ENCODE measurements around the gene ZNF462.

ZNF462 gene

DNA sequence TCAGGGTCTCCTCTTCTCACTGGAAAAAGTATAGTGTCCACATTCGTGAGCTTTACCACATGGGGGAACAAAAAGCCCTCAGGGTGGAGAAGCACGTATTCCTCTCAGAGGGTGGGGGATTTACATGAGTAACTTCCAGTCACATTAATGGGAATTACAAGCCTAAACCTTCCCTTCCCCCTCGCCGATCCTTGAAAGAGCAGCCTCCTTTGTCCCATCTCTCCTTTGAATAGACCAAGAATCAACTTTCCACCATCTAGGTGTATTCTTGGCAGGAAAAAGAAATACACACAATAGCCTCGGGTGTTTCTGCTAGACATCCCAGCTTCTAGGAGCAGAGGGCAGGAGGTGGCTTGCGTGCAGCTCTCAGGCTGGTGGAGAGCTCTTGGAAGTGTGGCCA lies 144.4 kb downstream of the ZNF462 start:
- no peak for DNase-seq (ENCODE audit: low spot score)

DNA sequence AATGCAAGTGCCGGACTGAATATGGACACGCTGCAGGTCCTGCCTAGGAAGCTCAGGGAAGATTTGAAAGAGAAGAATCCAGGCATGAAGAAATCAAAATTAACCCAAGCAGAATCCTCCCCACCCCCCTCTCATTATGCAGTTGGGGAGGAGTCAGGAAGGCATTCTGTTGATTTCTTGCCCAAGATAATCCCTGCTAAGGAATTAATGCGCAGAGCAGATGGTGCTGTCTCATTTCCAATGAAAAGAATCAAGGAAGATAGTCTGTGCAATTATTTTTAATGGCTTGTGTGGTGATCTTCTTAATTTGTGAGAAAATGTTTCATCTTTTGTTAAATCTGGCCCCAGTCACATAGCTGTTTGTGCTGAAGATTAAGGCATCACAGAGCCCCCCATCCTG lies 145.0 kb downstream of the ZNF462 start:
- DNase-seq (ENCODE audit: low spot score) = no peak

DNA sequence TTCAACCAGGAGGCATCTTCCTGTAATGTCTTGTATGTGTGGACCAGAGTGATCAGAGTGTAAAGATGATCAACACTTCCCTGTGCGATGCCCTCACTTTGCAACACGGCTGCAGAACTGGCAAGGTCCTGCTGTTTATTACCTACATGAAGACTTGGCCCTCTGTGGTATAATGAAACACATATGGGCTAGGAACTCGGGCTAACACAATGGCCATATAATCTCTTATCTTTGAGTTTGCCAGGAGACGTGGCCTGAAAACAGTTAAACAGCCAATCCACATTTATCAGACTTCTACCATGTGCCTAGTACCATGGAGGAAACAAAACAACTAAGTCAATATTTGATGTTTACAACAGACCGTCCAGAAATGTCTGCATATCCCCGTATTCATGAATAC lies 145.5 kb downstream of the ZNF462 start:
- DNase-seq (ENCODE audit: low spot score) = no peak

DNA sequence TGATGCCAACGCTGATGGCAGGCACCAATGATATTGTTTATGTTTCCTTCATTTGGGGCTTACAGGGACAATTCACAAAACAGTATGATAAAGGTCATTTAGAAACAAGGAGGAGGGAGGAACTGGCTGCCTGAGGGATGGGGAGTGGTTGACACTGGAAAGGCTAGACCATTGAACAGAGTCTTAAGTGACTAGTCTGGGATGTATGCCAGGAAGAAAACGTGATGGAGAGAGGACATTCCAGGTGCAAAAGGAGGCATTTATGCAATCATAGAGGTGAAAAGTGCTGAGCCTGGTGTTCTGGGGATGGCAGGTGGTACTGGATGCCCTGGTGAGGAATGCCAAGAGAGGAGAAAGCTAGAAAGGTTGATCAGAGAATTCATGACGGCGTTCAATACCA lies 153.4 kb downstream of the ZNF462 start:
- no peak for DNase-seq (ENCODE audit: low spot score)

DNA sequence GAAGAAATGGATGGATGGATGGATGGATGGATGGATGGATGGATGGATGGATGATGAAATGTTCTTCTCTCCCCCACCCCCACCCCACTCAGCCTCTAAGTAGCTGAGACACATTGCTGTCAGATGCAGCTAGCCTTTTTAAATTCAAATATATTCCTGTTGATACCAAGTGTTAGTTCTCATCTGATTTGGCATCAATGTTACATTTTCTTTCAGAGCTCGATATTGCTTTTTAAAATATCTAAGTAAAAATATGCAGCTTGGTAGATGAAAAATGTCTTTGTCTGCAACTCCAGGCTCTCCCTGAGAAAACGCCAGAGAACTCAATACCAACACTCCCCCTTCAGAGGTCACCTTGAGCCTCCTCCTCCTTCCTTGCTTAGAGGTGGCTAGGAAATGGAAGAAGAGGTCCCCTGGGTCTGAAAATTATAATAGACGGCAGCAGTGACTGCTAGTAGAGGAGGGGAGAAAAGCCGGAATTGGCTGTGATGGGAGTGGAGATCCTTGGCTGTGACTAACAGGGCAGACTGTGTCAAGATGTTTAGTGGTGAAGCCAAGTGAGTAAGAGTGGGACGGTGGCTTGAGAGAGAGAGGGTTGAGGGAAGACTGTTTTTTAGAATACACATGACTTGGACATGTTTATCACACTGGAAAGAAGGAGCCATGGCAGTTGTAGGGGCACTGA lies 156.0 kb downstream of the ZNF462 start:
- no peak for DNase-seq (ENCODE audit: low spot score)

DNA sequence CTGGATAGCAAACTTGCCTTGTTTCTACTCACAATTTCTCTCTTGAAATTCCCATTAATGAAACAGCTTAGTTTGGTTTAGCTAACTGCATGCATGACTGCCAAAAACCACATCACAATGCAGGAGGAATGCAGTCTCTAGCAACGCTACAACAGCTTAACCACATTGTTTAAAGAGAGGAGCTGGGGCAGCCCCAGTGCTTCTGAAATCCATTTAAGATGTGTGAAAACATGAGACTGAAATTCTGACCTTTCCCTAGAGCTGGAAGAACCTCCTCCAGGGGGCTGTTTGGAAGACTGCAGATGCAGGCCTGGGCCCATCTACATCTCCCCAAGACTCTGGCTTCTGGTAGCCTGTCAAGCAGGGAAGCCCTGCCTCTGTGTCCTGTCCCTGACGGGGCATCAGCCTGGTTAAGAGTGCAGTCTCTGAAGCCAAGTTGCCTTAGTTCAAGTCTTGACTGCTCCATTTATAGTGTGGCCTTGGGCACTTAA lies 157.1 kb downstream of the ZNF462 start:
- no peak for DNase-seq (ENCODE audit: low spot score)

DNA sequence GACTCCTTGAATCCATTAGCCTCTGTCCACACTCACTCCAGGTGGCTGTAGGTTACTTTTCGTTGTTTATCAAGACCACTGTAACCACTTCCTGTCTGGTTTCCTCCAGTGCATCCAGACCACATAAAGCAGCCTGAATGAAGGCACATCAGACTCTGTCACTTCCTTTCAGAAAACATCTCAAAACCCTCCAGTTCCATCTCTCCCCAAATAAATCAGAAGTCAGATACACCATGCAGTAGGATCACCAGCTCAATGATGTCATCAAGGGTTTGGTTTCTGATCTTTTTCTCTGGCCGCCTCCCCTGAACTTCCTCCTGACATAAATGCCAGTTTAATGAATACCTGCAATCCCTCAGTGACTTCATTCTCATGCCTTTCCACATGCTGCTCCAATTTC lies 161.2 kb downstream of the ZNF462 start:
- DNase-seq (ENCODE audit: low spot score) = no peak

DNA sequence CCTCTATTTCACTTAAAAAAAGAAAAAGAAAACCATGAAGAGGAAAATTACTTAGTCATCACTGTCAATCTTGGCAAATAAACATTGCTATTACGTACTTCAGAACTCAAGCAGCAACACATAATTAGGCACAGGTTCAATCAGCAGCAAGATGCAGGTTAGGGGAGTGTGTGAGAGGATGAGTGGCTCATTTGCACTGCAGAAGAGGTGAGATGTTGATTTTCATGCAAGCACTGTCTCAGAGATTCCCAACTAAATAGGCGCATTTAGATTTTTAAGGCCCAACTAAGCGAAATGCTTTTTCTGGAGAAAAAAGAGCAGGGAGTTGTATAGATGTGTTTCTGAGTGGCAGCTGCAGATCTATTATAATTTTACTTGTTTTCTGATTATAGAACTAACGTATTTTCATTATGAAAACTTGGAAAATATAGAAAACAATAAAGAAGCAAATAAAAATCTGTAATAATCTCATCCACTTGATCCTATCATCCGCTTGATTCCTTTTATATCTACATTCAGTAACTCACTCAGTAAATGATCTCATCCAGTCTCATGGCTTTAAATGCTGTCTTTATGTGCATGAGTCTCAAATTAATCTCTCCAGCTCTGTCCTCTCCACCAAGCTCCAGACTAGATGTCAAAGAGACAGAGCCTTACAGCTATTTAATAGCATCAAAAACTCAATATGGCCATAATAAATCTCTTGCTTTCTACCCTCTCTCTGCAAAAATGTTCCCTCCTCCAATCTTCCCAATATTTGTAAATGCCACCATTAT lies 162.5 kb downstream of the ZNF462 start:
- DNase-seq (ENCODE audit: low spot score) = no peak

DNA sequence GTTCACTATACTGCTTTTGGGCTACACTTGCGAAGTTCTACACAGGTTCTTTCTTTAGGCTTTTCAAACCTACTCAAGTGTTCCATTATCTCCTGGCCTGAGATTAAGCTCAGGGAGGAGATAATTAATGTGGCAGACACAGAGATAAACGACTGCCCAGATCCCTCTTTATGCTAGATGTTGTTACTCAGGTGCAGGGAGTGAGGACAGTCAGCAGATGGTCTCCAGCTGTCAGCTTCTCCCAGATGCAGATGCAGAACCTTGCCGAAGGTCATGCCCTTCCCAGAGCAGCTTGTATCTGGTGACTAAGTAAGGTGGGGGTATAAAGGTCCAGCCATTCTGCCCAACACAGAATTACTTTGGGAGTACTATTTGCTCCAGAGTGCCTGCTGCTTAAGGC lies 166.2 kb downstream of the ZNF462 start:
- DNase-seq (ENCODE audit: low spot score) = no peak

DNA sequence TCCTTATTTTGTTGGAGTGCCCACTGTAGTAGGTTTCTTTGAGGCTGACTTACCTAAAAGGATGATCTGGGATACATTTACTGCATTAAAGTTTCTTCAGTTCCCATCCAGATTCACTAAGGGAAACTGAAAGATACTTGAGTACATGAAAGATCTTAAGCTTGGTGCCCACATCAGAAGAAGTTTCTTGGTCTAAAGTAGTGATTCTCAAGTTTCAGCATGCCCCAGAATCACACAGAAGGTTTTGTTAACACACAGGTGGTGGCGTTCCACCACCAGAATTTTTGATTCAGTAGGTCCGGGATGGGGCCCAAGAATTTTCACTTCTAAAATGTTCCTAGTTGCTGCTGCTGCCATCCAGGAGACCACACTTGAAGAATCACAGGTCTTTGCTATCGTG lies 171.0 kb downstream of the ZNF462 start:
- DNase-seq (ENCODE audit: low spot score) = no peak

DNA sequence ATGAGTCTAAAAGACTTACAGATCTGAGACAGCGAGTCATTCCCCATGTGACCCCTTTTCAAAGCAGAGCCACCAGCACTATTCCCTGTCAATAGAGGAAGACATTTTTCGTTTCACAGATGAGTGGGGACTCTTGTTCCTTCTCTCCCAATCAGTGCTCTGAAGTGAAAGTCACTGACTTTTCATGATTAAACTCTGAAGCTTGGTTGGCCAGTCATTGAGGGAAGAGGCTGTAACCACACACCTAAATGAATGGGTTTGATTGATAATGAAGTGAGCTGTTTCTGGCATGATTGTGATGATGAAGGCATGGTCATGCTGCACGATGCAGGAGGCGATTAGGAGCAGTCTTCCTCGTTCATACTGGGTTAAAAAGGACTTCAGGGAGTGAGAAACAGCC lies 171.9 kb downstream of the ZNF462 start:
- DNase-seq (ENCODE audit: low spot score) = no peak

DNA sequence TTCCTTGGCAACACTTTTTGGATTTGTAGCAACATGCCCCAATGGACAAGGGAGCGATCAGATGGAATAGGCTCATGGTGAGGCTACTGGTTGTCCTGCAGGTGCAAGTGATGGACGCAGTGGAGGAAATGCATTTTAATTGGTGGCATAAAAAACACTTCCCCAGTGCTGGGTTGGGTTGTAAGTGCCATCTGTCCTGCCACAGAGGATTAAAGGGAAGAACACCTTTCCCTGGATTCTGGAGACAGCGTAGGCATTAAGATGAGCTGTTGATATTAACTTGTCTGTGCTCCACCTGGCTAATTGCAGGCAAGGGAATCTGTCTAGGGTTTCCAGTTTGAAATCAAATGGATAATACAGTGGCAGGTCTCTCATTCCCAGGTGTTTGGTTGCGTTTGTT lies 173.4 kb downstream of the ZNF462 start:
- no peak for DNase-seq (ENCODE audit: low spot score)

DNA sequence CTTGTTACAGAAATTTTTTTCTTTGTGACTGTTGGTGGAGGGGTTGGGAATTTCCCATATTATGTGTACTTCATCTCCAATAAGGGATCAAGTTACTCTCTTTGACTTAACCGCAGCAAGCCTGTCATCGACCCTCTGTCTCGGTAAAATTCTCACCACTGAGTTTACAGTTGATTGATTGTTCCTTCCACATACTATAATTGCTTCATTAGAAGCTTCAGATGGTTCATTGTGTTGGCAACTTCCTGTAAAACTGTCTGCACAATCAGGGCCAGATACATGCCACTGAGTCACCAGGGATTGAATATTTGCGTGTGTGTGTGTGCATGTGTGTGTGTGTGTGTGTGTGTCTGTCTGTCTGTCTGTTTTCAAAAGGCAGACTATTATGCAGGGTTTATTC lies 176.6 kb downstream of the ZNF462 start:
- DNase-seq (ENCODE audit: low spot score) = no peak

DNA sequence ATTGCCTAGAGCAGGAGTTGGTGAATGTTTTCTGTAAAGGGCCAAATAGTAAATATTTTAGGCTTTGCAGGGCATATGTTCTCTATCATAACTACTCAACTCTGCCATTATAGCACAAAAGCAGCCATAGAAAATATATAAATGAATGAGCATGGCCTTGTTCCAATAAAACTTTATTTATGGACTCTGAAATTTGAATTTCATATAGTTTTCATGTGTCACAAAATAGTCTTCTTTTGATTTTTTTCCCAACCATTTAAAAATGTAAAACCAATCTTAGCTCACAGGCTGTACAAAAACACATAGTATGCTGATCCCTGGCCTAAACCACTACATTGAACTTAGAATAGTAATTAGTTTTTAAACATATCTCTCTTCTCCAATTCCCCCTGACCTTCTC lies 179.6 kb downstream of the ZNF462 start:
- DNase-seq (ENCODE audit: low spot score) = no peak

DNA sequence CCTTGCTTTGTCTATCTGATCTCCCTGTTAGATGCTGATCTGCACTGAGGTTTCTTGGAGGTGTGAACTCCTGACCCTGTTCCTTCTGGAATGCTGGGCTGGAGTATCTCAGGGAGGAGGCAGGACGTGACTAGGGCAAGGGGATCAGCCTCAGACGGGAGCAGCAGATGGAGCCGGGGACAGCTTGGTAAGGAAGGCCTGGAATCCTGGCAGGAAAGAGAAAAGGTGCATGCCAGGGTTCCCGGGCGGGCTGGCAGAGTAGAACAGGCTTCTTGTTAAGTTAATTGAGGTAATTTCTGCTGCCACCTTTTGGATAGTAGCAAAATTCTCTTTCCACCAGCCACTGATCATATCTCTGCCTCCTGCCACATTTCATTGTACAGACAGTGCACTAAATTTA lies 180.9 kb downstream of the ZNF462 start:
- DNase-seq (ENCODE audit: low spot score) = peak; percentile 17

DNA sequence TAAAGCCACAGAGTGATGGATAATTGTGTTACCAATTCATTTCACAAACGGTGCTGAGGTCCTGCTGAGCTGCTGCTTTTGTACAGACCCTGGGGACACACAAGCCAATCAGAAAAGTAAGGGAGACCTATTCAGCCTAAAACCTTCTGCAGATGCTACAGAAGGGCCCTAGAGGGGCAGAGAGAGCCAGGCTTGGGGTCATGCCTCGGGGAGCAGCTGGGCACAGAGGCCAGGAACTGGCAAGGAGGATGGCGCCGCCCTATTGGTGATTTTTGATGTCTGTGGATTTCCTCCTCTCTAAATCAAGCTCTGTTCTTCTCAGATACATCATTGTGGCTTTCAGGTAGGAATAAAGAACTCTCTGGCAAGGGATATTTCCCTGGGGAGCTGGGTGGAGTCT lies 181.9 kb downstream of the ZNF462 start:
- no peak for DNase-seq (ENCODE audit: low spot score)

DNA sequence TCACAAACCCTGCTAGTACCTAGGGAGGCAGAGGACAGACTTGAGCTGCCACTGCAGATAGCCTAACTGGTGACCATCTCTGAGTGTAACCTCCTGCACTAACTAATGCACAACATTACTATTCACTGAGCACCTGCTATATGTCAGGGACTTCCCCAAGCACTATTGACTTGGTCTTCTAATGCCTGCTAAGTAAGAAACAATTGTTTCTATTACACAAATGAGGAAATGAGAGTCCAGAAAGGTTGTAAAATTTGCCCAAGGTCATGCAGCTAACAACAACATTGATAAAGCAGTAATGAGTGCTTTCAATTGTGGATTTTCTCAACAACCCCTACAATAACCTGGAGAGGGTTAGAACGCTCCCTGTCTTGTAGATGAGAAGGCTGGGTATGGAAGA lies 183.7 kb downstream of the ZNF462 start:
- DNase-seq (ENCODE audit: low spot score) = no peak

DNA sequence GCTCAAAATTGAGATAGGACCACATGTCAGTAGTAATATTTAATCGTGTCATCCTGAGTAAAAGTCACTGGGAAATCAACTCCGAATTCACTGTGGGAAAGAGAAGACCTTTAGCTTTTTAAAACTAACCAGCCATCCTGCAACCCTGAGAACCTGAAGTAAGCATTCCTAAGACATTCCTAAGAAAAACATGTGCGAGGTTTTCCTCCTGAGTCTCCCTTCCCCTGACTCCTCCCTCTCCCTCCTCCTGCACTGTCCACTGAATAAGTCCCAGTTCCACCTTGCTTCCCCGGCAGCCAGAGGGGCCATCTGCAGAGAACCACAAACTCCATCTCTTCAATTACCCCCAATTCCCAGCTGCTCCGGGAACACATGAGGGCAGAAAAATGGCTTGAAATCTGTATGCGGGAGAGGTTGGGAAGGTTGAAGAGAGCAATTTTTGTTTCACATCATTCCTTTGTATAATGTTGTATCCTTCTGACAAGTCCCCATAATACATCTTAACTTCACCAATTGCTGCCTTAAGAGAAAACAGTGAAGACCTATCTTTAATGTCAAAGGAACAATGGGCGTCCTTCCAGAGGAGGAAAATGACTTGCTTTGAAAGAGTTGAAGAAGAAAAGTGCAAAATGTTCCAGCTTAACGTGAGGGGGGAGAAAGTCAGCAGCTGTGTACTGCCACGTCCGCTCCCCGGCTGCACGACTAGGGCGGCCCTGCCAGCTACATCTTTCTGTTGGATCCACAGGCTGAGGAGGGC lies 186.3 kb downstream of the ZNF462 start:
- DNase-seq (ENCODE audit: low spot score) = peak; percentile 31

DNA sequence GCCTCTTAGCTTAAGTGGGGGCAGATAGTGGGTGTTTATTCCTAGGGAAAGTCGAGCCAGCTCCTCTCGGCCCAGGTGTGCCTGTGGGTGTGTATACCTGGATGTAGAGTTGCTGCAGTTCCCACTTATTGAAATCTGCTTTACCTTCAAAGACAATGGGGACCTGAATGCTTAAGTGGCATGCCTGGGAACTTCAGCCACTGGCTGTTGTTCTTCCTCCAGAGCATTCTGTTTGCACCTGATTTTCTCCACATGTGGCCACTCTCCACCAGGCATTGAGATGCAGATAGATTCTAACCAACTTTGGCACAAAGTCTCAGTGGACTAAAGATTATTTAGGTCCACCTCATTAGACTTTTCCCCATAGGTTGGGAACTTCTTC lies 186.8 kb downstream of the ZNF462 start:
- no peak for DNase-seq (ENCODE audit: low spot score)

DNA sequence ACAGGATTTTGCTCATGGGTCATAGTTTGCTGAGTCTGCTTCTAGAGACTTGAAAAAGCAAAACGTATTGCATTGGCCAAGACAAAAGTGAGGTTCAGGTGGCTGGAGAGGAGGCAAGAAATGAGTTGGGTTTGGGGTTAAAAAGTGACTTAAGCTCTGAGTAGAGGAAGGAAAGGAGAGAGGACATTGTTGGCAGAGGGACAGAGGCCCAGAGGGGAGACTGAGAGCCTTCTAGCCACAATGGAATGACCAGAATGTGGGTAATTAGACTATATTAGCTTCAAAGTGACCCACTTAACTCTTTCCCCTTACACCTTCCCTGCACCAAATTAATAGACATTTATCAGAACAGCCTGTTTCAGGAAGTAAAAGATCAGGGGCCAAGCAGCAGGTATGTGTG lies 188.4 kb downstream of the ZNF462 start:
- DNase-seq (ENCODE audit: low spot score) = no peak

DNA sequence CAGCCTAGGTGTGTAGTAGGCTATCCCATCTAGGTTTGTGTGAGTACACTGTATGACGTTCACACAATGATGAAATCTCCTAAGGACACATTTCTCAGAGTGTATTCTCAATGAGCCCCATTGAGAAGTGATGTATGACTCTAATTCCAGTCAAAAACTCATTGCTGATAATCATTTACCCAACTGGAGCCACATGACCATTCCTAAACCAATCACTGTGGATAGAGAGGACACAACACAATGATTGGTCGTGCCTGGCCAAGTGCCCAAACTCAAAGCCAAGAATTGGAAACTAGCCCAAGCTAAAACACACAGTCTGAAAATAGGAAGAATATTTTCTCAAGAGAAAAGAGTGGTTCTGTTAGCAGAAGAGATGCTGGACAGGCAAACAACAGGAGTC lies 191.2 kb downstream of the ZNF462 start:
- no peak for DNase-seq (ENCODE audit: low spot score)

DNA sequence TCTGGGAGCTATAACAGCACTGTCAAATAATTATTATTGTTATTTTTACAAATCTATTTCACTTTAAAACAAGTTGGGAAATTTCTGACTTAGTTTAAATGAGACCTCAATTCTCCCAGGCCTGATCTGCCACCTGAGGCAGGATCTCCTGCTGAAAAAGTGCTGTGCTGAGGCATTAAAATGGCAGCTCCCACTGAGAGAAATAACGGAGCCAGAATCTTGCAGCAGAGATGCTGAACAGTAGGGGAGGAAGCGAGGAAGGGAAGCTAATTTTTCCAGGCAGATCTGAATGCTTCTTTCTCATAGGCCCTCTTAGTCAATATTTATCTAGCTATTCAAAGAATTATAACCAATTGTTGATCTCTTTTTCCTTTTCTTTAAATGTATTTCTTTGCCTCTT lies 196.3 kb downstream of the ZNF462 start:
- DNase-seq (ENCODE audit: low spot score) = no peak

DNA sequence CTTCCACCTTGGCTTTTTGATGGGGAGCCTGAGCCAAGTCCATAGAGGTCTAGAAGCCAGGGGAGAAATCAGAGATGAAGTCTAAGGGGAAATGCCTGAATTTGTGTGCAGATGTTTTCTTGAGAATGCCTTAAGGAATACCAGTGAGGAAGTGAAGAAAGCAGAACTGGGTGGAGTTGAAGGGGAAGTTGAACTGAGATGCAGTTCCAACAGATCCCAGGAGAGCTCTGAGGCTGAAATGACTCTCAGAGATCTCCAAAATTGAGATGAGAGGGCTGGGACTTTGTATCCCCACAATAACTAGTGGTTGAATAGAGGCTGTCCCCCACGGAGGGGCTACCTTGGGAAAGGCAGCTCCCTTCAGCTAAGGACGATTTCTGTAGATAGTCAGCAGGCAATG lies 197.1 kb downstream of the ZNF462 start:
- DNase-seq (ENCODE audit: low spot score) = no peak

All from globus pallidus (tissue), 1 donor.